HepG2 (cell line): Measurements from ENCODE around the gene LRRC4C.

Source experiments
- FOXM1 ChIP-seq: sonication (generic); formaldehyde crosslinking; IDR thresholded peaks from 2 replicates; pipeline ENCODE4 v1.5.0; 2020; ENCODE audit warnings: missing genetic modification reagents
- HDAC2 ChIP-seq: sonication (generic); formaldehyde crosslinking; IDR thresholded peaks from 2 replicates; pipeline ENCODE4 v1.4.0; 2020; ENCODE audit warnings: missing genetic modification reagents
- HOXA7 ChIP-seq: sonication (generic); formaldehyde crosslinking; IDR thresholded peaks from 2 replicates; pipeline ENCODE4 v1.8.1; 2022; ENCODE audit warnings: mild to moderate bottlenecking, missing genetic modification reagents, moderate library complexity
- IKZF5 ChIP-seq: IDR thresholded peaks from 2 replicates; pipeline ENCODE4 v1.6.1; 2018; ENCODE audit warnings: missing genetic modification reagents, mild to moderate bottlenecking, missing compliant biosample characterization
- NFIC ChIP-seq: IDR thresholded peaks from 2 replicates; pipeline ENCODE4 v1.6.1; 2012; ENCODE audit warnings: mild to moderate bottlenecking, low read length, inconsistent platforms
- SUZ12 ChIP-seq: fragments of 150-350 bp; IDR thresholded peaks from 2 replicates; pipeline ENCODE4 v1.6.1; 2014; ENCODE audit warnings: low read depth, low read length
- ZFP1 ChIP-seq: IDR thresholded peaks from 2 replicates; pipeline ENCODE4 v1.6.1; 2016
- ZFY ChIP-seq: sonication (generic); formaldehyde crosslinking; IDR thresholded peaks from 2 replicates; pipeline ENCODE4 v1.4.0; 2020; ENCODE audit warnings: missing genetic modification reagents

DNA sequence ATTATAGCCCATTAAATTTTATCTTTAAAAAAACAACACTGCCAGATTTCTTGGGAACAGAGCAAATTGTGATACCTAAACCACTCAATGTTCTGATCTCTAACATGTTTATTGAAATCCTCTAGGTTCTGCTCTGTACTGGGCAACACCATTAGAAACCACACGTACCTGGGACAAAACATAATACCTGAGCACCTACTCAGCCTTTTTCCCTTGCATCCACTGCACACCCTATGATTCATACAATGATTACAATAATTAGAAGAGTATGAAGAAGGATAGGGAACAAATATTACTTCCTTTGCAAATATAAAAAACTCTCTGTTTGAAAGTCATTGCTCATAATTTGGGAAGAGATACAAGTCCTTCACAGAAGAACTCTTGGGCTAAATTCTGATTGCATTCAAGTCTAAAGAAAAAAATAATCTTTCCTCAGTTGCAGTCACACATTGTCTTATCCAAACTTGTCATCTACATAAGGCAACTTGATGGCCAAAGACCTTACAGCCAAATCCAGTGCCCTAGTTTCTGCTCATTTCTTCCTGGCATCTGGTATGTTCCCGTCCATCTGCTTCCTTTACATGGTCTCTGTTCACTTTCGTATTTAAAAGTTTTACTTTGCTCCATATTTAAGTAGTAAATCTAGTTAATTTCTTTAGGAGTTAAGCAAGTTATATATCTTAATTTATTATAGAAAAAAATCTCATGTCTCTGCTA, 407.4 kb downstream of the LRRC4C start:
- no peak for TF ChIP-seq NFIC
- no peak for TF ChIP-seq IKZF5 (CRISPR knock-in tag)
- no peak for TF ChIP-seq HDAC2 (CRISPR knock-in tag)
- TF ChIP-seq ZFY (CRISPR knock-in tag) = no peak
- no peak for TF ChIP-seq SUZ12
- TF ChIP-seq FOXM1 (CRISPR knock-in tag) = no peak
- TF ChIP-seq HOXA7 (CRISPR knock-in tag) = no peak
- TF ChIP-seq ZFP1 = no peak
